ENCODE results near the gene TUBE1.
A peak's percentile ranks its signal among the peaks of the same experiment; 100 is the strongest.
"Not testable (repeated sequence)": the region's sequence is repeated elsewhere in the genome, so short reads cannot be mapped to it uniquely, and the experiment has no call there.

The TUBE1 gene, protein sequence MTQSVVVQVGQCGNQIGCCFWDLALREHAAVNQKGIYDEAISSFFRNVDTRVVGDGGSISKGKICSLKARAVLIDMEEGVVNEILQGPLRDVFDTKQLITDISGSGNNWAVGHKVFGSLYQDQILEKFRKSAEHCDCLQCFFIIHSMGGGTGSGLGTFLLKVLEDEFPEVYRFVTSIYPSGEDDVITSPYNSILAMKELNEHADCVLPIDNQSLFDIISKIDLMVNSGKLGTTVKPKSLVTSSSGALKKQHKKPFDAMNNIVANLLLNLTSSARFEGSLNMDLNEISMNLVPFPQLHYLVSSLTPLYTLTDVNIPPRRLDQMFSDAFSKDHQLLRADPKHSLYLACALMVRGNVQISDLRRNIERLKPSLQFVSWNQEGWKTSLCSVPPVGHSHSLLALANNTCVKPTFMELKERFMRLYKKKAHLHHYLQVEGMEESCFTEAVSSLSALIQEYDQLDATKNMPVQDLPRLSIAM

DNA sequence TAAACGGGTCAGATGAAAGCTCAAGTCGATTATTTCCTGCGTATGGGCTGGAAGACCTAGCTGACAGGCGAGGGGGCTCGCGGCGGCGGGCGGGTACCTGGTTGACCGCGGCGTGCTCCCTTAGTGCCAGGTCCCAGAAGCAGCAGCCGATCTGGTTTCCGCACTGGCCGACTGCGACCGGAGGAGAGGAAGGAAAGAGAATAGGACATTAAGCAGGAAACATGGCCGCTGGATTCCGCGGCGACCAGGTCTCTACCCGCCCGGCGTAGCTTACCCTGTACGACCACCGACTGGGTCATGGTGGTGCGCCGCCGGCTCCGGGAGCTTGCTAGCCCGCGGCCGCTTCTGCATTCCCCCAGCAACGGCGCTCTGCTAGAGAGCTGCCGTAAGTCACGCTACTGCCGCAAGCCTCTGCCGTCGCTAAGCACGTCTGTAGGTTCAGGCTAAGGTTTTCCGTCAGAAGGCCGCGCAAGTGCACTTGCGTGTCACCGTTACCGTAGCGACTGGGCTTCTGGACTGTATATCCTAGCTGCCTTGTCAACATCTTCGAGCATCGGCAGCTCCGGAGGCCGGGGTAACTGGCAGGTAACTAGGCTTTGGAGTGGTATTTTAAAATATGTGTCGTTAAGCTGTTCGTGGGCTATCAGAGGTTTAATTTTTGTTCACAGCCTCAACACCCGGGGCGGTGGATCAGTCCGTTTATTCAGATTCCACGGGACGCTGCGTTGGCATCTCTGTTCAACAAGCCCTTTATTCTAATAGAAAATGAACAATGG lies at the start of gene TUBE1, which contains the start of gene FAM229B:
TSS of gene TUBE1 (minus strand) at position 347 of the 776 bp plus-strand sequence. CDS start at position 299, 48 bp downstream.
TSS of gene FAM229B (plus strand) at position 456 of the 776 bp plus-strand sequence. CDS start 11,693 bp downstream, outside the sequence.
- DNase-seq, result peak; percentile 86 to 91

DNA sequence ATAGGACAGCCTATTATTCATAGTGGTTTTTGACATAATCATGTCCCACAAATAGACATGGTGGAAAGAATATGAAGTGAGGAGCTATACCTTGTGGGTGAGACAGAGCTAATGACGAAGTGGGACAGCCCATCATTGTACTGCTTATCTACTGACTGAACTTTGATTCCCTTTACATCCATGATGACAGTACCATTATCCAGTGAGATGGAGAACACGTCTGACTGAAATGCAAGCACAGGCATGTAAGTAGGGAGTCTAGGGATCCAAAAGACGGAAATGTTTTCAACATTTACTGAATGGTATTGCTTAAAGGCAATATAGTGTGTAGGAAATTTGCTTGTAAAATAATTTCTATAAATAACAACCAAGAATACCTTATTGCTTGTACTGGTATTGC lies 43.6 kb upstream of the TUBE1 start:
- DNase-seq, result no peak

DNA sequence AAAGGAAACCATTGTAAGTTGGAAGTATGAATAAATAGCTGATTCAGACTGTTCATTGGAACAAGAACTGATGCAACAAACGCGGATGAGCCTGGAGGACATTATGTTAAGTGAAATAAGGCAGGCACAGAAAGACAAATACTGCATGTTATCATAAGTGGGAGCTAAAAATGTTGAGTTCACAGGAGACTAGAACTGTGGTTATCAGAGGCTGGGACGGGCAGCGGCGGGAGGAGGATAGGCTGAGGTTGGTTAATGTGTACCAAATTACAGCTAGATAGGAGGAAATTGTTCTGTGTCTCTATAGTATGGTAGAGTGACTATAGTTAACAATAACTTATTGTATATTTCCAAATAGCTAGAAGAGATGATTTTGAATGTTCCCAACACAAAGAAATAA lies 40.9 kb upstream of the TUBE1 start:
- DNase-seq, result no peak

DNA sequence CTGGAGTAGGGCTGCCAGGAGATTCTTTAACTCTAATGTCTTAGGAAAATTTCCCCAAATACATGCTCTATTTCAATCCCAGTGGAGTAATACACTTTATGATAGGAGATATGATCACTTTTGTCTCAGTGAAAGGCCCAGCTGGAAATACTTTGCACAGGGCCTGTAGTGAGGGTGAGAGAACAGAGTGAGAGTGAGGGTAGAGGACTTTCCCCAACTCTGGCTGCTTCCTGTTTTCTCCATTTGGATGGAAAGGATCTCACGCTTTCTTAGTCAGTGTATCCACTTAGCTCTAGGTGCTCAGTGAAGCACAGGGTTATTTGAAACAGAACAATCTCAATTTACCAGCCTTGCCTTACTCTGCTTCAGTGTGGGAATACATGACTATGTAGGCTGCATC lies 36.7 kb upstream of the TUBE1 start:
- DNase-seq, result no peak

DNA sequence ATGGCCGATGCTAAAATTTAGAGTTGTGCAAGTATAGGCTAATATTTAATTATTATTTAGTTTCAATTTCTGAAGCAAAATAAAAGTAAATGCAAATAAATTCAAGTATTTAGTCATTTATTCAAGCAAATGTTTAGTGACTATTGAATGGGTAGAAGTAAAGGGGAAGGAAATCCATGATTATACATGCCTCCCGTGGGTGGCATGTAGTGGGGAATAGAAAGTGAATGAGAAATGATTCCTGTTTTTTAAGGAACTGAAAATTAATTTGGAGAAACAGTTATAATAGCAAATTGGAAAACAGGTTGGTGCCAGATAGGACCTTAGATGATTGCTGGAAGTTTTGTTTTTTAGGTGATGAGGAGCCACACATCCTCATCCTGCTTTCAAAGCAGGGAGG lies 35.5 kb upstream of the TUBE1 start:
- no peak for DNase-seq

DNA sequence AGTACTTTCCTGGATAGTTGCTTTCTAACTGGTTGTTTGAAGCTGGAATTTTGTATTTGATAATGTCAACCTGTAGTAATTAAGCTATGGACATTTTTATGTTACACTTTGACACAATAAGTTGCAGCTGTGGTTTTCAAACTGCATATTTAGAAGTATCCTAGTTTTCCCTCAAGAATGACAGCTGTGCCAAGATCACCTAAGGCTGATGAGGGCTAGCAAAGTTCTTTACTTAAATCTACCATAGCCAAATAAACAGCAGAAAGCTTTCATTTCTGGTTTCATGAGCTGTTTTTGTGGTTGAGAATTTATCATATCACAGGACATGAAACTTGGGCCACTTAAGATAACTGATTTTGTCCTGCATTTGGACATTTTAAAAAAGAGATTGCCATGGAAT lies 30.8 kb upstream of the TUBE1 start:
- no peak for DNase-seq

DNA sequence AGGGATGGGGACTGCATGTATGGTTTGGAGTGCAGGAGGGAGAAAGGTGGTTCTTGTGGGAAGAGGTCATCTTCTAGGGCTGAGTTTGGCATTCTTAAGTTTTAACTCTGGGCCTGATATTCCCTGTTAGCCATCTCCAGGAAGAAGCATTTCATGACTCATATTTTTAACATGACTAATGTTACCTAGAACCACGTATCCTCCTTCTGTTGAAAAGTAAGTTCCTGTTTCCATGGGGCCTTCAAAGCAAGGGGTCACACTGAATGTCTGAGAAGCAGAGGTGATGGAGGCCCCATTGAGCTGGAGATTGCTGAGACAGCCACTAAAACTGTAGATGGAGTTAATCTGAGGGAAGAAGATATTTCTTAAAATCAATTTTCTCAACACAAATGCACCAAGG lies 30.3 kb upstream of the TUBE1 start:
- DNase-seq, result no peak

DNA sequence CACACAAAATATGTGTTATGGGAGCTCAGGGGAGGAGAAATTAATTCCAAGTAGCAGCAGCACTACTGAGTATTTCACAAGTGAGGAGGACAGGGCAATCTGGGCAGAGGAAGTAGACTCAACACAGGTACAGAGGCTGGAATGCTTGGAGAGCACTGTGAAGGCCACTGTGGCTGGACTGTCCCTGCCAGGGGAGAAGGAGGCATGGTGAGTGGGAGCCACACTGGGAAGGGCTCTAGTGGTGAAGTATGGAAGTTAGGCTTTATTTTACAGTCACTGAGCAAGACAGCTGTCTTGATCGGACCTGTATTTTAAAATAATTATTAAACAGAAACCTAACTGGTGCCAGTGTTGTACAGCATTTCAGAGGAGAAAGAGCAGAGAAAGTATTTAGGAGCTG lies 28.9 kb upstream of the TUBE1 start:
- DNase-seq, result no peak

DNA sequence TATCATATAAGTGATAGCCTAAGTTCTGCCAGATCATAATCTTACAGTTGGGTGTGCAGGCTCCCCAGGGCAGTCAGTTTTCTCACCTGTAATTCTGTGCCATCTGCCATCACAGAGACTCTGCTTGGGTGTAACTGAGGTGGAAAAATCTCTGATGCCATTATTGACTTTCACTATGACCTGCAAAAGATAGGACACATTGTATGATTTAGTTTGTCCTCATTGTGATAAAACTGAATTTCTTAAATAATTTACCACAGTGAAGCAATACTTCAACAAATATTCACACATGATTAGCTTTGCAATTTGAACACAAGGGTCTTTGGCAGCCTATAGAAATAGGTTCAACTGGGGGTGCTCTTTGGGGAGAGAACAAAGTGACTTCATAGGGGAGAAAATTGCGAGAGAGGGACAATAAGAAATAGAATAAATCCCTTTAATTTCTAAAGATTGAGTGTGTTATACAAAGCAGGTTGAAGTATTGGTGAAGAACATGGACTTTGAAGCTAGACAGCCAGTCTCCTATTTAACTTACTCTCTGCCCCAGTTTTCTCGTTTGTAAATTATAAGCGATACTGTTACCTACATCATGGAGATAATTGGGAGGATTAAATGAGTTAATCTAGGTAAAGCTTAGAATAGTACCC lies 27.4 kb upstream of the TUBE1 start:
- no peak for DNase-seq

DNA sequence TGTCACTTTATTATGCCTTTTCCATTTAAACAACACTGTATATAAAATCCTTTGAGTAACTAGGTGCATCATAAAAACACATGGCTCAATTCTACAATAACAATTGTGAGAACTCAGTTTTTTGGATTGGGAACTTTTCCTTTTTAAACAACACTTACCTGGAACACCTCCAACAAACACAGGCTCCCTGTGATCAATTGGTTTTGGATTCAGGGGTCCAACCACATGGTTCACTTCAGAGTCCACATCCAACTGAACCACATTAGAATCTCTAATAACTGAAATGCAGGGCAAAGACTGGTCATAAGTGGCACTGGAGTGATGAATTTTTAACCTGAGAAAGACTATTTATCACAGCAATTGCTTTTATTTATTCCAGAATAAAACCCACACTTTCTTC lies 26.6 kb upstream of the TUBE1 start:
- DNase-seq, result no peak

DNA sequence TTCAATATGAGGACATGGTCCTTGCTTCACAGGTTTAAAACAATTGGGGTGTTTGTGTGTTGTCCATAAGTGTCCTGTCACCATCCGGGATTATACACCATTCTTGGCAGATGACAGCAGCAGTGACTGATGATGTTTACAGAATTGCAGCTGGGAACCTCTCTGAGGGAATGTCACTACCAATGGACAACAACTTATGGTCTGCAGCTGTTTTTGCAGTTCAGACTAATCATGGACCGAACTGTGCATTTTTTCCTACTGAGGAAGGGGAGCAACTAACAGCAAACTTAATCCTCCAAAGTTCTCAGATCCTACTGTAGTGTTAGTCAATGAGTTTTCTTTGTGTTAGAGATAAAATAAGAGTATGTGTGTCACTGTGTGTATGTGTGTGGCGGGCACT lies 26.1 kb upstream of the TUBE1 start:
- no peak for DNase-seq

DNA sequence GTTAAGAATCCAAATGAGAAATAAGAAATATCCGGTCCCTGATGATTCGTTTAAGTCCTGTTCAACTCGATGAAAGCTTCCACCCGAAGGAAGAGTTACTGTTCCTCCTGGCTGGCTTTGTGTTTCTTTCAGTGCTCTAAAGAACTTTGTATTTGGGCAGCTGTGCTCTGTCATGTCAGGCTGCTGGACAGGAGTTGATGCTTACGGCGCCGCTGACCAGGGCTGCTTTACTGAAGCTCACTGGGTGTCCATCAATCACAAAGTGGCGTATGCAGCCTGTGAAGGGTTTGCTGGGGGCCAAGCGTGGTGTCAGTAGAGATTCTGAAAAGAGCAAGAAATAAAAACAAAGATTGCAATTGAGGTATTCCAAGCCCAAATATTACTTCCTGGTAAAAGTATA lies 22.0 kb upstream of the TUBE1 start:
- DNase-seq, result no peak

DNA sequence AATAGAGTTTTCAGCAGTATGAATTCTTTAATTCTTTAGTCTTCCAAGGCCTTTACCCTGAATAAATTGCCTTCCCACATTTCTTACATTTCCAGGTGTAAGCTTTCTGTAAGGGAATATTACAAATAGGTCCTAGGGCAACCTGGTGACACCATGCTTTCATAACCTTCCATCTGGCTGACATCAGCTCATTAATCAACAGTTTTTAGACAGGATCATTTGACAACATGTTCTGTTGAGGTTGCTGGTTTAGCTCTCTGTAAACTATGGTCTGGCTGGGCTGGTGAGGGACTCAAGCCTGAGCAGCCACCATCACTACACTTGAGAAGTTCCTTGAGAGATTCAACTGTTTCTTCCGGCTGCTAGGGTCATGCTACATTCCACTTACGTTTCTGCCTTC lies 19.3 kb upstream of the TUBE1 start:
- DNase-seq, result no peak

DNA sequence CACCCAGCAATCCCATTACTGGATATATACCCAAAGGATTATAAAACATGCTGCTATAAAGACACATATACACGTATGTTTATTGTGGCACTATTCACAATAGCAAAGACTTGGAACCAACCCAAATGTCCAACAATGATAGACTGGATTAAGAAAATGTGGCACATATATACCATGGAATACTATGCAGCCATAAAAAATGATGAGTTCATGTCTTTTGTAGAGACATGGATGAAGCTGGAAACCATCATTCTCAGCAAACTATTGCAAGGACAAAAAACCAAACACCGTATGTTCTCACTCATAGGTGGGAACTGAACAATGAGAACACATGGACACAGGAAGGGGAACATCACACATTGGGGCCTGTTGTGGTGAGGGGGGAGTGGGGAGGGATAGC lies 18.7 kb upstream of the TUBE1 start:
- not testable (repeated sequence) for DNase-seq

DNA sequence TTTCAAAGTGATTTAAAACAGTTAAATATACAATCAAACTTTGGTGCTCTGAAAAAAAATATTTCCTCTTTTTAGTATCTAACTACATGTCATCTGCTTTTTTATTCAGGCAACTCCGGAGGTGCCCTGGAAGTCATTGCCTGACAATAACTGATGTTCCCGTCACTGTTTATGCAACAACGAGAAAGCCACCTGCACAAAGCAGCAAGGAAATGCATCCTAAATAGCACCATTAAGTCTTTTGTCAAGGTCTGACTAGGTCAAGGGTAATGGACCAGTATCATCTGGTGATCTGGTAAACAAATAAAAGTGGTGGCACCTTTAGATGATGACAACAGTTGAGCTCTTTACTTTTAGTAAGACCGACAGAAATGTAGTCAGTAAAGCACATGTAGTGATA lies 13.3 kb upstream of the TUBE1 start:
- no peak for DNase-seq

DNA sequence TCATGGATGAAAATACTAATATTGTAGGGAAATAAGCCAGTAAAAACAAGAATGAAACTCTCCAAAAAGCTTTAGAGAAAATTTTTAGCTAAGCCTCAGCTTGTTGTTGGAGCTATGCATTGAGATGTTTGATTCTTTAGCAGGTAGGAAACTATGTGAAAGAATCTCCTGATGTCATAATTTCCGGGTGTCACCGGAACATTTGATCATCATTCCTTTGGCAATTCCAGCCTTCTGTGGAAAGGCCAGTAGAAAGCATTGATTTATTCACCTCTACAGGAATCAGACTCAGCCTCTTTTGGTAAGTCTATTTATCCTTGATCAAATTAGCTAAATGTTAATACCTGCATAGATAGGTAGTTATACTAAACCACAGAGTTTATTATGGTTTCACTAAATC lies 9.6 kb upstream of the TUBE1 start:
- no peak for DNase-seq

DNA sequence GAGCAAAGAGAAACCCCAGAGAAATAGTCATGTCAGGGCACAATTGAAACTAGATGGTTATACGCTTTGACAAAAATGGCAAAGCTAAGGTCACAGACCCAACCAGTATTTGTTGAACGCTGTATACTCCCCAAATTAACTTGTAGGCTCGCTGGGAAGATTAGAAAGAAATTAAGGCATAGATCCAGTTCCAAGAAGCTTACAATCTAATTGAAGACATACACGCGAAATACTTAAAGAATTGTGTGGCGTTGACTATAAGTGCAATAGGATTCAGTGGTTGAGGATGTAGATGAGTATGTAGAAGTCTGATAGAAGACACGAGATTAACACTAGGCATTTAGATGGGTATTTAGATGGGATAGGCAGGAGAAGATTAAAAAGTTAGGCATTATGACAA lies 634 bp upstream of the TUBE1 start:
- DNase-seq, result no peak

DNA sequence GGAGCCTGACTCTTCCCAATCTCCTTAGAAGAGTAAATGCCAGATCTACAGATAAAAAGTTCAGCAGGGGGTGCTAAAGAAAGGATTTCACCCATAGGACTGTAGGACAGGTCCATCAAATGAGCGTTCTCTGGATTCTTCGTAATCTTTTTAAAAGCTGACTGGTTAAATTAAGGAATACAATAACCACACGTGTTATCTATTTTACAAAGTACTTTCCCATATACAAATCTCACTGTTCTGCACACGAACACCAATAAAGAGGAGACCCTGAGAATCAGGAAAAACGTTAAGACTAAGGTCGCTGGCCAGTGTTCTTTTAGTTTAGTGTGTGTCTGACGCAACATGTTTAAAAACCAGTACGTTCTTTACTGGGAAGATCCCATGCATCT lies 542 bp downstream of the TUBE1 start:
- no peak for DNase-seq

DNA sequence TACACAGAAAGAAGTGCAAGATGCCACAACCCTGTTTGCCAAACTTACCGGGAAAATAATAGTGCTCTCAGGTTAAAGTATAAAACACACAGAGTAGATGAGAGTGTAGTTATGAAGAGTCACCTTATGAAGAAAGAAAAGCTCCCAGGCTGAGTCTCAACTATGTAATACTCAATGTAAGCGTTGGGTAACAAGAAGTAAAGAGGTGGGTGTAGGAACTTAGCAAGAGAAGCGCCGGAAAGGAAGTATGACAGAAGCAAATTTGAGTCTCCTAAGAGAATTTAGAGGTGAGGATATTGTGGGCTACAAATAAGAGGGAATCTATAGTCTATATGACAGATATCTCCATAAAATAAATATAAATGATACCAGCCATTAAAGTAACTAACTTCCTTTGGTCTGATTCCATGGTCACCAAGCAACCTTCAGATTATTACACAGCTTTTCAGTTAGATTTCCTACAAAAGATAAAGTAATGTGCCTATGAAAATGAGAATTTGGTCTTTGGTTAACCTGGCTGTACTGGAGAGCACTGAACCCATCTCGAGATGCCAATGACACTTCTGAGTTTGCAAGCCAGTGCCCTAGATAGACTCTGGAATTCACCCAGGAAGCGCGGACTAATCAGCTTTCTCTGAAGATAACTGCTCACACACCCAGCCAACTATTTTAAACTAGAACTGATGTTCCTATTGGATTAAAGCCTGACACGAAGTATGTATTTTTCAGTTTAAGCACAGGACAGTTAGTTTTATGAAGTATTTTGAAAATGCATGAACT lies 1.8 kb downstream of the TUBE1 start:
- no peak for DNase-seq

DNA sequence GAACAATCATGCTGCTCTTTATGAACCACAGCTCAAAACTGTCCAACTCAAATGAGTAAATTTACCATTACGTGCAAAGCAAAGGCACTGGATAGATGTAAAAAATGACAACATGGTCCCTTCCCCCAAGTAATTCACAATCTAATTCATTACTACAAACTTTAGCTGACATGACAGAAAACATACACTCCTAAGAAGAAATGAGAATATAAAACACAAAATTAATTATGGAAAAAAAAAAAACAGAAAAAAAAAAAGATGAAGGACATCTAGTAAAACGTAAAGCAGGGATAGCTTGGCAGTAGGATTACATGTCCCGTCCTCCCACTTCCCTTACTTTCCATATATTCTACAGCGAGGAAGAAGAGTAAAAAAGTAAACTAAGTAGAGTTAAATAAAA lies 5.7 kb downstream of the TUBE1 start:
- DNase-seq, result no peak

DNA sequence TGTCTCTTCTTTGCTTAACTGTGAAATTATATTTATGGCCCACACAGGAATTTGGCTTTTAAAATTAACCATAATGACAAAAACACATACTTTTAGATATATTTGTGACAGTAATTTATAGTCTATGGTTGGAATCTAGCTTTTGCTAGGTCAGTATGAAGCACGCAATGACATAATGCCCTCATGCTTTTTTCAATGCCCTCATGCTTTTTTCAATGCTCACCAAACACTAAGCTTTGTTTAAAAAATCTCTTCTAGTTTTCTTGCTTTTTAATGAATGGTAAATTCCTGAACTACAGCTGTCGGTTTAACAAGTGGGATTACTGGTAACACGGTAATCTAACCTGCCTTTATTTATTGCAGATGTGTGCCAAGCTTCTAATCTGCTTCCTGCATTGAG lies 20.7 kb downstream of the TUBE1 start:
- DNase-seq, result no peak

DNA sequence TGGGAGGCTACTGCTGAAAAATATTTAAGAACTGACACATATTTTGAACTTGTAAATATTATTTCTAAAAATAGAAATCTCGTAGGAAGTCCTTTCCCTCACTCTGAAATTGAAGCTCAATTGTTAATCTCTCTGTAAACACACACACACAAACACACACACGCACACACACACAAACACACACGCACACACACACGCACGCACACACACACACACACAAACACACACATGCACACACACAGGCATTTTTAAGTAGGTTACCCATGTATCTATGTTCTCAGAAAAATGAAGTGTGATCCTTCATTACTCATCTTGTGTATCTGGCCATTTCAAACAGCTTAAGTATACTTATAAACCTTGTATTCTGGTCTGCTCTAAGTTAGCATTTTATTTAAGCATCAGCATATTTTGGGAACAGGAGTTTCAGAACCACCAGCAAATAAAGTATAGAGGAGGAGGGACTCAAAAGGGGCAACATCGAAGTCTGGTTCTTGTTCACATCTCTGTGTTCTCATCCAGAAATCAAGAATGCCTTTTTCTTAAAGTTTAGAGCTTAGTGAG lies 21.8 kb downstream of the TUBE1 start:
- no peak for DNase-seq

DNA sequence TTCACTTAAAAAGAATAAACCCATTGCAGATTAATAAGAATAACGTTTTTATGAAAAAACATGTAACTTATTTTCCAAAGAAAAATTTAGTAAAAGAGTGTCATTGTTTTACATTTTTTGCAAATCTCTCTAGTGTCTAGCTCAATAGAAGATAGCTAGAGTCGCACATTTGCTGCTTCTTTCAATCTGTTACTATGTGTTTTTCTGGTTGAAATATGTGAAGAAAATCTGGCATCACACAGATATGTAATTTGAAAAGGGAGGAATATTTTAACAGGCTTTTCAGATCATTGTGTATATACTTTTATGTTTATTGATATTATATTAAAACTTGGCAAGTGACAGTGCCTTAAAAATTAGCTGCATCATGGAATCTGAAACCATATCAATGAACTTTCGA lies 24.3 kb downstream of the TUBE1 start:
- no peak for DNase-seq
